Keratinocyte (primary cell): Measurements from ENCODE around the gene TAF11. TPM values are rescaled to one million over a fixed set of nuclear protein-coding genes. Genes with fewer than 3 reads are reported as not detected.
"Not testable (repeated sequence)": the region's sequence is repeated elsewhere in the genome, so short reads cannot be mapped to it uniquely, and the experiment has no call there.

Experiments used
- DNase-seq: peaks from one replicate; pipeline ENCODE4 v3.0.0-alpha.2; 2011; ENCODE audit warnings: low read depth, missing footprints, low spot score
- FAIRE-seq: peaks from 2 replicates; lab custom pipeline; 2011; peaks lifted over from hg19 to GRCh38; lab: Jason Lieb, UNC
- H2AFZ ChIP-seq: 2 replicates; pipeline ENCODE4 v1.6.0; 2012; ENCODE audit warnings: low read length, control low read depth, inconsistent platforms; ENCODE audit not compliant: control insufficient read depth
- H3K27ac ChIP-seq: 2 replicates; pipeline ENCODE4 v1.5.1; 2011; ENCODE audit warnings: low read length; ENCODE audit not compliant: control insufficient read depth, insufficient read depth
- H3K27me3 ChIP-seq: 3 replicates; pipeline ENCODE4 v1.6.0; 2011; ENCODE audit warnings: low read length; ENCODE audit not compliant: control insufficient read depth, insufficient read depth; ENCODE audit errors: extremely low read depth
- H3K36me3 ChIP-seq, 2 experiments: 2 replicates in 1 of 2; 3 replicates in 1 of 2; pipeline ENCODE4 v1.5.1; 2011; ENCODE audit warnings: low read length in 2 of 2, mild to moderate bottlenecking in 1 of 2; ENCODE audit not compliant: control insufficient read depth in 2 of 2, insufficient read depth in 2 of 2; ENCODE audit errors: extremely low read depth in 1 of 2
- H3K4me1 ChIP-seq: 3 replicates; pipeline ENCODE4 v1.5.1; 2011; ENCODE audit warnings: low read length; ENCODE audit not compliant: control insufficient read depth, insufficient read depth; ENCODE audit errors: extremely low read depth
- H3K4me2 ChIP-seq: 3 replicates; pipeline ENCODE4 v1.6.0; 2011; ENCODE audit warnings: low read depth, low read length; ENCODE audit not compliant: control insufficient read depth, insufficient read depth; ENCODE audit errors: extremely low read depth
- H3K4me3 ChIP-seq, 3 experiments: fragments of 200-600 bp in 1 of 3; sonication (generic) in 1 of 3; 2 replicates in 2 of 3; 3 replicates in 1 of 3; pipeline ENCODE4 v1.5.1; 2011 to 2016; ENCODE audit warnings: low read length in 3 of 3, mild to moderate bottlenecking in 3 of 3, control low read depth in 2 of 3, inconsistent platforms in 1 of 3, low read depth in 1 of 3, mixed read lengths in 1 of 3, mixed run types in 1 of 3, moderate library complexity in 1 of 3; ENCODE audit not compliant: control insufficient read depth in 2 of 3, insufficient read depth in 2 of 3; ENCODE audit errors: extremely low read depth in 1 of 3
- H3K79me2 ChIP-seq: 2 replicates; pipeline ENCODE4 v1.6.0; 2012; ENCODE audit warnings: low read length; ENCODE audit not compliant: control insufficient read depth, insufficient read depth
- H3K9ac ChIP-seq: 3 replicates; pipeline ENCODE4 v1.6.0; 2011; ENCODE audit warnings: low read length; ENCODE audit not compliant: control insufficient read depth, insufficient read depth; ENCODE audit errors: extremely low read depth
- H3K9me1 ChIP-seq: 3 replicates; pipeline ENCODE4 v1.6.0; 2011; ENCODE audit warnings: low read length; ENCODE audit not compliant: control insufficient read depth, insufficient read depth; ENCODE audit errors: extremely low read depth
- H3K9me3 ChIP-seq: 2 replicates; pipeline ENCODE4 v1.5.1; 2012; ENCODE audit warnings: low read depth, low read length; ENCODE audit not compliant: control insufficient read depth
- H4K20me1 ChIP-seq: 3 replicates; pipeline ENCODE4 v1.6.0; 2011; ENCODE audit warnings: low read length; ENCODE audit not compliant: control insufficient read depth, insufficient read depth; ENCODE audit errors: extremely low read depth
- CTCF ChIP-seq, 3 experiments: IDR thresholded peaks in 1 of 3; conservative IDR thresholded peaks in 1 of 3; optimal IDR thresholded peaks in 1 of 3; 2 replicates in 2 of 3; 3 replicates in 1 of 3; pipeline versions ENCODE3 to v1.5.1; 2011; ENCODE audit warnings: low read length in 3 of 3, mild to moderate bottlenecking in 3 of 3, moderate library complexity in 2 of 3, control low read depth in 1 of 3, inconsistent platforms in 1 of 3; ENCODE audit not compliant: insufficient read depth in 2 of 3; ENCODE audit errors: extremely low read depth in 1 of 3
- EZH2 ChIP-seq: IDR thresholded peaks from one replicate; pipeline ENCODE4 v1.6.1; 2012; ENCODE audit warnings: inconsistent platforms, mild to moderate bottlenecking, low read length, moderate library complexity
- dilution Hi-C: fragments of 300-500 bp; cut with MboI; formaldehyde crosslinking; loops from one replicate; pipeline ENCODE4 v1.7.0; 2020; ENCODE audit warnings: low sequenced_read_pairs; ENCODE audit not compliant: extremely low pct_ligation_motif_present
- polyA plus RNA-seq, 5 experiments: library from polyadenylated mRNA; depleted of rRNA in 3 of 5; stranded (reverse) in 3 of 5; stranded (forward) in 1 of 5; unstranded in 1 of 5; fragments of >200 nt; gene quantifications; 1 replicate in 1 of 5; 2 replicates in 3 of 5; 3 replicates in 1 of 5; pipeline versions ENCODE4 v1.2.1 to v1.2.3, GENCODE V29; 2011 to 2012; ENCODE audit warnings: missing spikeins in 2 of 5, low read depth in 1 of 5, low replicate concordance in 1 of 5

TAF11 gene
- polyA plus RNA-seq, 1 donor (not counting 4 experiments of a cell fraction or from before 2014, with no cell fraction given), result 31.5 TPM

GRCh38 chr6:34900321-34901031 is 12.6 kb upstream of the TAF11 start:
- no peaks in the 10 kb centered on the region for H3K27me3 ChIP-seq
- H2AFZ ChIP-seq, result no peak overlapping the region
- no peak overlapping the region for H3K4me2 ChIP-seq
- no peaks in the 10 kb centered on the region for H3K9me1 ChIP-seq
- no peak overlapping the region for H3K9ac ChIP-seq
- H3K4me3 ChIP-seq, result no peak overlapping the region
- no peak for DNase-seq
- no peaks in the 10 kb centered on the region for H3K9me3 ChIP-seq
- dilution Hi-C loops, result no loop called here
- H3K4me1 ChIP-seq, result no peaks in the 10 kb centered on the region
- H3K27ac ChIP-seq, result no peak overlapping the region
- no peaks in the 10 kb centered on the region for H3K36me3 ChIP-seq
- peaks cover 4% of the 10 kb centered on the region for H4K20me1 ChIP-seq
- TF ChIP-seq CTCF (optimal IDR thresholded peaks at IDR 0.05 in 1 of 3, IDR thresholded peaks at IDR 0.05 in 1 of 3, conservative IDR thresholded peaks at IDR 0.05 in 1 of 3; ENCODE audit: extremely low read depth in 1 of 3, insufficient read depth in 2 of 3, low read length in 3 of 3) (no peak), EZH2 (no peak)
- peaks cover 13% of the 10 kb centered on the region for H3K79me2 ChIP-seq
- no peak for FAIRE-seq

GRCh38 chr6:34899748-34900147 is 11.9 kb upstream of the TAF11 start:
- H3K4me3 ChIP-seq, H3K9ac ChIP-seq, H3K9me3 ChIP-seq, dilution Hi-C loops, FAIRE-seq, H2AFZ ChIP-seq, H3K4me2 ChIP-seq, H3K36me3 ChIP-seq, H4K20me1 ChIP-seq, H3K9me1 ChIP-seq, H3K4me1 ChIP-seq, H3K27me3 ChIP-seq, H3K27ac ChIP-seq, DNase-seq: not testable (repeated sequence)
- peaks cover 17% of the 10 kb centered on the region for H3K79me2 ChIP-seq

GRCh38 chr6:34897716-34898115 is 9.9 kb upstream of the TAF11 start:
- Histone ChIP-seq H3K9me1 (no peaks in the 10 kb centered on the region), H3K27ac (no peak overlapping the region), H3K36me3 (no peaks in the 10 kb centered on the region), H2AFZ (no peak overlapping the region), H3K79me2 (peaks cover 35% of the 10 kb centered on the region), H3K4me3 (no peak overlapping the region), H4K20me1 (peaks cover 7% of the 10 kb centered on the region), H3K4me2 (no peak overlapping the region), H3K27me3 (no peaks in the 10 kb centered on the region), H3K9ac (no peak overlapping the region), H3K9me3 (no peaks in the 10 kb centered on the region), H3K4me1 (no peaks in the 10 kb centered on the region)
- dilution Hi-C loops, result no loop called here
- no peak for FAIRE-seq
- no peak for DNase-seq
- TF ChIP-seq EZH2, result no peak
- no peak for TF ChIP-seq CTCF (optimal IDR thresholded peaks at IDR 0.05 in 1 of 3, IDR thresholded peaks at IDR 0.05 in 1 of 3, conservative IDR thresholded peaks at IDR 0.05 in 1 of 3; ENCODE audit: extremely low read depth in 1 of 3, insufficient read depth in 2 of 3, low read length in 3 of 3)
